HepG2 (cell line): ENCODE measurements around the gene WDR35. TPM values are rescaled to one million over a fixed set of nuclear protein-coding genes. Genes with fewer than 3 reads are reported as not detected.

Experiments used
- ATAC-seq: fragments of 200-7000 bp; cut with Tn5 transposase; 3 replicates; pipeline ENCODE4 v1.9.1; 2020; ENCODE audit warnings: mild to moderate bottlenecking, moderate library complexity
- BruUV-seq: library from RNA; stranded (reverse); fragments of 400-500 nt; replicated peaks from 2 replicates; lab custom pipeline; 2021; lab: Mats Ljungman, UMichigan
- CTCF ChIA-PET: fragments of 300-600 bp; formaldehyde crosslinking; extraction: SDS; loops from one replicate; lab custom pipeline; 2021; ENCODE audit warnings: low total read pairs, inconsistent platforms, low intra/inter-chr PET ratio; lab: Yijun Ruan, JAX
- POLR2A ChIA-PET: fragments of 350-600 bp; sonication (Branson Sonifier 250); formaldehyde crosslinking; loops from one replicate; lab custom pipeline; 2020; ENCODE audit warnings: antibody characterized with exemption, inconsistent platforms; lab: Yijun Ruan, JAX
- DNase-seq: peaks from one replicate; pipeline ENCODE4 v3.0.0-alpha.2; 2015; ENCODE audit warnings: low spot score
- FAIRE-seq: peaks from 3 replicates; lab custom pipeline; 2011; peaks lifted over from hg19 to GRCh38; lab: Jason Lieb, UNC
- H2AFZ ChIP-seq: one replicate; pipeline ENCODE4 v1.6.1; 2011; ENCODE audit warnings: low read length, inconsistent platforms
- H3K27ac ChIP-seq: fragments of 300-600 bp; 3 replicates; pipeline ENCODE4 v1.8.0; 2011; ENCODE audit warnings: mixed run types, mild to moderate bottlenecking, mixed read lengths, low read length, inconsistent platforms; ENCODE audit not compliant: insufficient read depth; ENCODE audit errors: extremely low read length
- H3K27me3 ChIP-seq, 2 experiments: fragments of 200-600 bp in 1 of 2; 2 replicates in 1 of 2; 3 replicates in 1 of 2; pipeline versions ENCODE4 v1.6.0 to v1.8.0; 2011; ENCODE audit warnings: low read length in 2 of 2, mild to moderate bottlenecking in 2 of 2, moderate library complexity in 2 of 2, inconsistent platforms in 1 of 2; ENCODE audit not compliant: insufficient read depth in 2 of 2, control insufficient read depth in 1 of 2
- H3K36me3 ChIP-seq, 2 experiments: fragments of 200-600 bp in 1 of 2; replicated peaks in 1 of 2; 2 replicates in 1 of 2; 3 replicates in 1 of 2; pipeline versions ENCODE4 v1.5.1 to v1.8.0; 2011; ENCODE audit warnings: low read length in 2 of 2, inconsistent platforms in 1 of 2; ENCODE audit not compliant: insufficient read depth in 2 of 2, control insufficient read depth in 1 of 2
- H3K4me1 ChIP-seq: 2 replicates; pipeline ENCODE4 v1.5.1; 2012; ENCODE audit warnings: low read length, inconsistent platforms; ENCODE audit not compliant: insufficient read depth
- H3K4me2 ChIP-seq: 2 replicates; pipeline ENCODE4 v1.6.0; 2011; ENCODE audit warnings: low read depth, low read length, inconsistent platforms
- H3K4me3 ChIP-seq, 3 experiments: fragments of 200-600 bp in 1 of 3; sonication (generic), shearing (Covaris generic) in 1 of 3; replicated peaks in 1 of 3; 2 replicates each; pipeline ENCODE4 v1.5.1; 2011 to 2016; ENCODE audit warnings: low read length in 3 of 3, inconsistent platforms in 2 of 3, low read depth in 2 of 3, mild to moderate bottlenecking in 2 of 3, control low read depth in 1 of 3, mixed read lengths in 1 of 3; ENCODE audit not compliant: insufficient read depth in 1 of 3
- H3K79me2 ChIP-seq: one replicate; pipeline ENCODE4 v1.6.1; 2011; ENCODE audit warnings: low read length, inconsistent platforms; ENCODE audit not compliant: insufficient read depth
- H3K9ac ChIP-seq: 2 replicates; pipeline ENCODE4 v1.6.0; 2011; ENCODE audit warnings: mild to moderate bottlenecking, low read depth, low read length, inconsistent platforms; ENCODE audit not compliant: insufficient read depth
- H3K9me3 ChIP-seq: 2 replicates; pipeline ENCODE4 v1.5.1; 2012; ENCODE audit warnings: mild to moderate bottlenecking, low read length
- H4K20me1 ChIP-seq: 2 replicates; pipeline ENCODE4 v1.6.0; 2011; ENCODE audit warnings: inconsistent platforms, mild to moderate bottlenecking, low read length, moderate library complexity; ENCODE audit not compliant: insufficient read depth
- CREB1 ChIP-seq, 2 experiments: fragments of 450-650 bp in 1 of 2; IDR thresholded peaks; 2 replicates each; pipeline ENCODE4 v1.6.1; 2016 to 2017; ENCODE audit warnings: control low read depth in 1 of 2, mild to moderate bottlenecking in 1 of 2, missing compliant biosample characterization in 1 of 2, missing genetic modification characterization in 1 of 2
- DBP ChIP-seq: sonication (generic); formaldehyde crosslinking; IDR thresholded peaks from 2 replicates; pipeline ENCODE4 v1.4.0; 2020; ENCODE audit warnings: missing genetic modification reagents; ENCODE audit errors: not compliant biosample characterization
- THAP8 ChIP-seq: sonication (generic); formaldehyde crosslinking; IDR thresholded peaks from 2 replicates; pipeline ENCODE4 v1.5.1; 2020; ENCODE audit warnings: missing genetic modification reagents, mild to moderate bottlenecking, borderline replicate concordance
- ZBTB14 ChIP-seq: sonication (generic); formaldehyde crosslinking; IDR thresholded peaks from 2 replicates; pipeline ENCODE4 v1.4.0; 2020; ENCODE audit warnings: missing genetic modification reagents
- ZFP82 ChIP-seq: sonication (generic); formaldehyde crosslinking; IDR thresholded peaks from 2 replicates; pipeline ENCODE4 v1.5.1; 2020; ENCODE audit warnings: mild to moderate bottlenecking, missing genetic modification reagents, borderline replicate concordance
- ZFX ChIP-seq: sonication (generic); formaldehyde crosslinking; IDR thresholded peaks from 2 replicates; pipeline ENCODE4 v1.4.0; 2020; ENCODE audit warnings: mild to moderate bottlenecking, low read depth, missing genetic modification reagents, moderate library complexity
- ZNF460 ChIP-seq: sonication (generic); formaldehyde crosslinking; IDR thresholded peaks from 2 replicates; pipeline ENCODE4 v1.5.1; 2020; ENCODE audit warnings: missing genetic modification reagents, mild to moderate bottlenecking, borderline replicate concordance
- ZNF503 ChIP-seq: sonication (generic); formaldehyde crosslinking; IDR thresholded peaks from 2 replicates; pipeline ENCODE4 v1.4.0; 2020; ENCODE audit warnings: missing genetic modification reagents
- ZNF547 ChIP-seq: sonication (generic); formaldehyde crosslinking; IDR thresholded peaks from 2 replicates; pipeline ENCODE4 v1.5.1; 2020; ENCODE audit warnings: mild to moderate bottlenecking, missing genetic modification reagents
- ZNF713 ChIP-seq: sonication (generic); formaldehyde crosslinking; IDR thresholded peaks from 2 replicates; pipeline ENCODE4 v1.4.0; 2020; ENCODE audit warnings: mild to moderate bottlenecking, missing genetic modification reagents
- ZNF83 ChIP-seq: sonication (generic); formaldehyde crosslinking; IDR thresholded peaks from 2 replicates; pipeline ENCODE4 v1.4.0; 2020; ENCODE audit warnings: missing genetic modification reagents, mild to moderate bottlenecking, borderline replicate concordance
- WGBS: methylation state at CpG from one replicate; pipeline ENCODE4 v1.1.6; 2017; ENCODE audit warnings: low lambda C conversion rate; 5-methylcytosine and 5-hydroxymethylcytosine counted together
- in situ Hi-C: cut with HindIII; loops from 2 replicates; pipeline ENCODE4 v1.10.0; 2017; ENCODE audit warnings: low pct_unique_long_range_greater_than_20kb; ENCODE audit not compliant: extremely low pct_ligation_motif_present
- intact Hi-C: fragments of 100-400 bp; cut with micrococcal nuclease; formaldehyde crosslinking; loops from one replicate; pipeline ENCODE4 v1.10.0; 2022; ENCODE audit not compliant: unreplicated experiment
- polyA plus RNA-seq, 8 experiments: library from polyadenylated mRNA; depleted of rRNA in 3 of 8; stranded (reverse) in 7 of 8; unstranded in 1 of 8; fragments of >200 nt; fragmentation: Illumina TruSeq in 4 of 8; extraction: Trizol in 4 of 8; gene quantifications; 2 replicates each; pipeline versions ENCODE4 v1.2.1 to v1.2.3, GENCODE V29; 2011 to 2016; ENCODE audit warnings: low read depth in 4 of 8, missing spikeins in 1 of 8, mixed read lengths in 1 of 8; ENCODE audit not compliant: insufficient read depth in 1 of 8
- total RNA-seq, 5 experiments: library from RNA; depleted of rRNA; stranded (reverse); fragments of >200 nt; fragmentation: Illumina TruSeq; extraction: Trizol; gene quantifications; 2 replicates each; pipeline ENCODE4 v1.2.3, GENCODE V29; 2016; ENCODE audit warnings: low read depth in 1 of 5

The WDR35 gene
- total and polyA plus RNA-seq, 2 of the 13 experiments (the other 11 are each of a cell fraction or from before 2014, with no cell fraction given) = 11.1 to 19.6 TPM

GRCh38 chr2:20001361-20001863 lies 11.5 kb upstream of the WDR35 start:
- Histone ChIP-seq H4K20me1 (no peaks in the 10 kb centered on the region), H3K4me2 (no peak overlapping the region), H3K4me3 (no peak overlapping the region), H3K9me3 (no peaks in the 10 kb centered on the region), H3K36me3 (peaks cover 20 to 40% of the 10 kb centered on the region in 2 experiments), H3K27me3 (no peaks in the 10 kb centered on the region; a peak in 1 of 5 replicates), H3K27ac (no peak overlapping the region), H3K79me2 (no peaks in the 10 kb centered on the region), H3K4me1 (peaks cover 36% of the 10 kb centered on the region), H3K9ac (no peak overlapping the region)
- BruUV-seq = no TSS peak
- in situ Hi-C loops = no loop called here
- CTCF ChIA-PET = no interaction called here
- FAIRE-seq (no peak), ATAC-seq (no peak)
- intact Hi-C loops = no loop called here
- peak; percentile 74 for TF ChIP-seq CREB1 (IDR thresholded peaks at IDR 0.05)
- TF ChIP-seq CREB1 (CRISPR knock-in tag; IDR thresholded peaks at IDR 0.05) = no peak
- no peak for TF ChIP-seq ZNF547 (CRISPR knock-in tag)
- TF ChIP-seq, all 625 proteins: peak for 1
- no peak for DNase-seq
- no peak overlapping the region for H2AFZ ChIP-seq
- WGBS = 89% methylated on average over 2 of the region's 2 CpGs
- POLR2A ChIA-PET = no interaction called here

GRCh38 chr2:19993731-19994130 lies 3.8 kb upstream of the WDR35 start:
- ChIA-PET POLR2A (interaction anchor here (1.0 kb wide), 1 partner anchor 58 kb away, joined by 3 read pairs; the partner anchor contains the start of gene LAPTM4A), CTCF (no interaction called here)
- no TSS peak for BruUV-seq
- Histone ChIP-seq H3K9me3 (no peaks in the 10 kb centered on the region), H2AFZ (no peak overlapping the region), H3K9ac (no peak overlapping the region), H3K4me3 (no peak overlapping the region), H3K27ac (no peak overlapping the region), H4K20me1 (no peaks in the 10 kb centered on the region), H3K4me1 (peaks cover 20% of the 10 kb centered on the region), H3K27me3 (no peaks in the 10 kb centered on the region; a peak in 1 of 5 replicates), H3K79me2 (peaks cover 9% of the 10 kb centered on the region), H3K4me2 (no peak overlapping the region), H3K36me3 (peaks cover 3% of the 10 kb centered on the region in 2 experiments; a peak in 4 of 5 replicates)
- in situ Hi-C loops (no loop called here), intact Hi-C loops (no loop called here)
- ATAC-seq = no peak
- DNase-seq = no peak
- no peak for FAIRE-seq
- no peak for TF ChIP-seq ZNF713 (CRISPR knock-in tag)
- no peak for TF ChIP-seq ZFP82
- no peak for TF ChIP-seq ZBTB14 (CRISPR knock-in tag)
- no peak for TF ChIP-seq ZNF460 (CRISPR knock-in tag)
- TF ChIP-seq ZNF83 = no peak
- TF ChIP-seq ZNF503 (CRISPR knock-in tag) = no peak
- no peak for TF ChIP-seq DBP (CRISPR knock-in tag)
- no peak for TF ChIP-seq ZFX (CRISPR knock-in tag)
- TF ChIP-seq THAP8 (CRISPR knock-in tag) = no peak
